HG02642 (cell line): ENCODE results near the gene MAPKAP1.
"Not testable (repeated sequence)": the region's sequence is repeated elsewhere in the genome, so short reads cannot be mapped to it uniquely, and the experiment has no call there.

ENCODE experiments used
- ATAC-seq: cut with Tn5 transposase; IDR thresholded peaks from one replicate; pipeline ENCODE4 v1.9.1; 2021; ENCODE audit warnings: mild to moderate bottlenecking; ENCODE audit not compliant: unreplicated experiment, poor library complexity

Gene MAPKAP1

GRCh38 chr9:125406810-125407087, 300.3 kb downstream of the MAPKAP1 start:
- no peak for ATAC-seq

GRCh38 chr9:125405938-125406809, 300.8 kb downstream of the MAPKAP1 start:
- ATAC-seq = no peak

DNA sequence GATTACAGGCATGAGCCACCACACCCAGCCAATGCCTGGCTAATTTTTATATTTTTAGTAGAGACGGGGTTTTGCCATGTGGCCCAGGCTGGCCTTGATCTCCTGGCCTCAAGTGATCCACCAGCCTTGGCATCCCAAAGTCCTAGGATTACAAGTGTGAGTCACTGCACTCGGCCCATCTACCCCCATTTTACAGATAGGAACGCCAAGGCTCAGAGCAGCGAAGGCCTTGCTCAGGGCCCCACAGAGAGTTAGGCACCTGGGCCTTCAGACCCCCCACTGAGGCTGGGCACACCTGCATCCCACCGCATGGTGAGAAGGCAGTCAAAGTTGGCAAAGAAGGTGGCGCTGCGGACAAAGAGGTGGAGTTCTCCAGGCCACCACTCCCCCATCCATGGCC, 302.3 kb downstream of the MAPKAP1 start:
- no peak for ATAC-seq

DNA sequence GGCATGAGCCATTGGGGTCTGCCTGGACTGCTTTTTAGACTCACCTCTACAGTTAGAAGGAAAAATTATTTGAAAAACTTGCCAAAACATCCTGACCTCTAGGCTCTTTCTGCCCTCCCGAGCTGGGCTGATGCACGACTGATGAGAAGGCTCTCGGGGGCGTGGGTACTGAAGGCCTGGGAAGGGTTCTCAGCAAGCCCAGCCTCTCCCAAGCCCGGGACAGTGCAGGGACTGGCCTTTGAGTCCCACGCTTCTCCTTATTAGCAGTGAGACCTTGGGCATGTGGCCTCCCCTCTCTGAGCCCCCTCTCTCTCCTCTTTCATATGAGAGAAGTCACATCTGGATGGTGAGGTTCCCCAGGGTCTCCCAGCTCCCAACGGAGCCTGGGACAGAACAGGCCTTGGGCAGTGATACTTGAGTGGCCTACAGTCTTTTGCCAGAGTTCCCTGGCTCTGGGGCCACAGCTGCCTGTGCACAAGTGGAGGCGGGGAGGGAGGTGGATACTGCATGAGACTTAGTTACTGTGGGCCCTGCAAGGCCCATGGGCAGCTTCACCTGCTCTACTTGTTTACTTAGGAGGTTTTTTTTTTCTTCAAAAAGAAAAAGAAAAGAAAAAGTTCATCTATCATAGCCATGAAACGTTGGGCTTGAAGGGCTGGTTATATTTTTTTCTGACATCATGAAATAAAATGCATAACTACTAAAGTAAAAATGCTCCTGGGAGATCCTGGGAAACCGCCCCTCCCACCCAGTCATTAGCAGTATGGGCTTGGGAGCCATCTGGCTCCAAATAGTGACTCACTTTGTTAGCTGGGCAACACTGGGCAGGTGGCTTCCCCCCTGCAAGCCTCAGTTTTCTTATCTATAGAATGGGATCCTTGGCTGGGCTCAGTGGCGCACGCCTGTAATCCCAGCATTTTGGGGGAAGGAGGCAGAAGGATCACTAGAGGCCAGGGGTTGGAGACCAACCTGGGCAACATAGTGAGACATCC, 306.0 kb downstream of the MAPKAP1 start:
- ATAC-seq = no peak

- not testable (repeated sequence) for ATAC-seq
Measured at GRCh38 chr9:125400232-125400631, 306.8 kb downstream of the MAPKAP1 start.

- no peak for ATAC-seq
Measured at GRCh38 chr9:125399666-125400065, 307.3 kb downstream of the MAPKAP1 start.

- ATAC-seq = no peak
Measured at GRCh38 chr9:125399165-125399564, 307.8 kb downstream of the MAPKAP1 start.

DNA sequence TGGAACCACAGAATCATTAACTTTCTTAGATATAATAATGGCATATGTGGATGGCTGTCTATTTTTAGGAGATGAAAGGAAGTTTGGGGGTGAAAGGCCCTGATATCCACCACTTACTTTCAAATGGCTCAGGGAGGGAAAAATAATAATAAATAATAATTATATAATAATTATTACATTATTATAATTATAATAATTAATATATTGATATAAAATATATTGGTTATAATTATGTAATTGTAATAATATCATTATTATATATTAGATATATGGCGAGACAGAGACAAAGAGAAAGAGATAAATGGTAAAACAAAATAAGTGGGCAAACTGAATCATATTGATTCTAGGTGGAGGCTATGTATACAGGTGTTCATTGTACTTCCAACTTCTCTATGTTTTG, 308.8 kb downstream of the MAPKAP1 start:
- ATAC-seq = no peak

DNA sequence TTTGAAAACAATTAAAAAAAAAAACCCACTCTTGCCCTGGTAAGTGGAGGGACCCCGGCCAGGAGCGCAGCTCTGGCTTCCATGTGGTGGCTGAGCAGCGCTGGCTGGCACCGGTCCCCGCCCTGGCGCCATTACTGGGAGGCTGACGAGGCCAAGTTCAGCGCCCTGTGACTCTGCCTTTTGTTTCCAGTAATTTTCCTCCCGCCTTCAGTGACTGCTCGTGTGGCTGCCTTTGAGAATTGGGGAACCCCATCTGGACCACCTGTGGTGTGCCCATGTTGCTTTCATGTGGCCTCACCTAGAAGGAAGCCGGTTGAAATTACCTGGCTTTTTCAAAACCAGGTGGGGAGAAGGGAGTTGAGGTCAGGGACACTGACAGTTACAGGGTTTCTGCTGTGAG, 309.3 kb downstream of the MAPKAP1 start:
- no peak for ATAC-seq

- ATAC-seq = no peak
Measured at GRCh38 chr9:125396799-125397198, 310.2 kb downstream of the MAPKAP1 start.

DNA sequence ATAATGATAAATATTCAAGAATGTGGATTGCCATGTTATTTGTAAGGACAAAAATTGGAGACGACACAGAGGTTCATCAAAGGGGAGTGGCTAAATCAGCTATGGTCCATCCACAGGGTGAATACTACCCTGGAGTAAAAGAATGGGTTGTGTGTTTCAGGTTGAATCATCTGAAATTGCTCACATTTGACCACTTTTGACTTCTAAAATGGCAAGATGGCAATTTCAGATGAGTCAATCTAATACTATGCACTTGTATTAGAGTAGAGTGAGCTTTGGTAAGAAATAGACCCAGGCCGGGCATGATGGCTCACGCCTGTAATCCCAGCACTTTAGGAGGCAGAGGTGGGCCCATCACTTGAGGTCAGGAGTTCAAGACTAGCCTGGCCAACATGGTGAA, 313.6 kb downstream of the MAPKAP1 start:
- no peak for ATAC-seq

DNA sequence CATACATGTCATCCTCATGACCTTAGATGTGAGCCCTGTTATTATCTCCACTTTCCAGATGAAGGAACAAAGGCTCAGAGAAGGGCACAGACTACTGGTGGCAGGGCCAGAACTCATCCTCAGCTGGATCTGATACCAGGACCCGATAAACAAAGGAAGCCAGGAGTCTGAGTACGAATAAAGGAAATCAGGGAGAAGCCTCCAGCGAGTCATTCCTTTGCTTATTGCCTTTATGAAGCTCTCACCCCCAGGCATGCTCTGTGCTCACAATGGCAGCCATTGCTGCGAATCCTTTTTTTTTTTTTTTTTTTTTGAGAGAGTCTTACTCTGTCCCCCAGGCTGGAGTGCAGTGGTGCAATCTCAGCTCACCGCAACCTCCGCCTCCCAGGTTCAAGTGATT, 315.3 kb downstream of the MAPKAP1 start:
- no peak for ATAC-seq

- no peak for ATAC-seq
Measured at GRCh38 chr9:125388978-125389377, 318.0 kb downstream of the MAPKAP1 start.

DNA sequence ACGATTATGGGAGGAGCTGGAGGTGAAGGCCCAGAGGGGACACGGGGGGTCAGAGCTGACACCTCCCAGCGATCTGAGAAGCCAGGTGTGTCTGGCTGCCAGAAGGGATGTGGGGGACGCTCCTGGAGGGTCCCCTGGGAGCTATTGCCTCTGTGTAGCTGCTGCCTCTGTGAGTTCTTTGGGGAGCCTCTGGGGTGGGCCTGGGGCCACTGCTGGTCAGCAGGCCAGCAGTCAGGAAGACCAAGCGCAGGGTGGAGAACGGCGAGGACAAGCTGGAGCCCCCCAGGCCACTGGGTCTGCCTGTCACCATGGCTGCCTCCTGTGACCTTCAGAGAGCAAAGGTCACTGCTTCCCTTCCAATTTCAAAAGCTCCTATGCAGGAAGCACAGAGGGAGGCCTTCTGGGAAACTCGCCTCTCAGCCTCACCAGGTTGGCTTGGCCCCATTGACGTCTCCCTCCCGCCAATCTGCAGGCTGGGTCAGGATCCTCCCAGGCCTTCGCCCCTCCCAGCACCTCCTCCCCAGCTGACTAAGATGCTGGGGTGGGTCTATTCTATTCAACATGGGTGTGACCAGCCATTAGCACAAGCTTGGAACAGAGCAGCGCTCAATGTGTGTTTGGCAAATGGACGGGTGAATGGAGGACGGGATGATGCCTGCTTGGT, 319.0 kb downstream of the MAPKAP1 start:
- ATAC-seq = no peak
